ENCODE data around the gene DLGAP1. TPM values are rescaled to one million over a fixed set of nuclear protein-coding genes. Genes with fewer than 3 reads are reported as not detected.

The DLGAP1 gene
- polyA plus RNA-seq, 1 experiment, result 0.09 TPM

DNA sequence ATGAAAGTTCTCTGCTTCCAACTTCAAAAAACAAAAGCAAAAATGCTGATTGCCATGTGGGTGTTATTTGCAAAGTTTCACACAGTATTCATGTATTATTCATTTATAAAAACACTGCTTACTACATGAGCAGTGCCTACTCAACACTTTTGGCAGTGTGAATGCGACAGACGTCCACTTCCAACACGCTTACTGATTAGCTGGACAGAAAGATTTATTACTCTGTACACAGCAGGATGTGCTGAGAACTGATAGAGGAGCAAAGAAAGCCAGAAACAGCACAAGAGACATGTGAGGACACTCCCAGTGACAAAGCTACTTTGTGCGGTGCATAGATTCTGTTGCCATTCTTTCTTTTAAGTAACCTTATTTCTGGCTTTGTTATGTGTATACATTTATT, 258.8 kb downstream of the DLGAP1 start:
- TF ChIP-seq, protein P1, sequence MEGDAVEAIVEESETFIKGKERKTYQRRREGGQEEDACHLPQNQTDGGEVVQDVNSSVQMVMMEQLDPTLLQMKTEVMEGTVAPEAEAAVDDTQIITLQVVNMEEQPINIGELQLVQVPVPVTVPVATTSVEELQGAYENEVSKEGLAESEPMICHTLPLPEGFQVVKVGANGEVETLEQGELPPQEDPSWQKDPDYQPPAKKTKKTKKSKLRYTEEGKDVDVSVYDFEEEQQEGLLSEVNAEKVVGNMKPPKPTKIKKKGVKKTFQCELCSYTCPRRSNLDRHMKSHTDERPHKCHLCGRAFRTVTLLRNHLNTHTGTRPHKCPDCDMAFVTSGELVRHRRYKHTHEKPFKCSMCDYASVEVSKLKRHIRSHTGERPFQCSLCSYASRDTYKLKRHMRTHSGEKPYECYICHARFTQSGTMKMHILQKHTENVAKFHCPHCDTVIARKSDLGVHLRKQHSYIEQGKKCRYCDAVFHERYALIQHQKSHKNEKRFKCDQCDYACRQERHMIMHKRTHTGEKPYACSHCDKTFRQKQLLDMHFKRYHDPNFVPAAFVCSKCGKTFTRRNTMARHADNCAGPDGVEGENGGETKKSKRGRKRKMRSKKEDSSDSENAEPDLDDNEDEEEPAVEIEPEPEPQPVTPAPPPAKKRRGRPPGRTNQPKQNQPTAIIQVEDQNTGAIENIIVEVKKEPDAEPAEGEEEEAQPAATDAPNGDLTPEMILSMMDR (IDR thresholded peaks at IDR 0.05; ENCODE audit: low read depth, low read length), result no peak
- DNase-seq (ENCODE audit: low read depth, low spot score), result no peak
- CTCF ChIA-PET, result no interaction called here
- POLR2A ChIA-PET, result no interaction called here
- no peak overlapping the region for H3K27ac ChIP-seq (ENCODE audit: low read depth, low read length)
- no peaks in the 10 kb centered on the region for H3K27me3 ChIP-seq (ENCODE audit: control insufficient read depth, insufficient read depth, low read length)
- peaks cover 11% of the 10 kb centered on the region for H3K9me3 ChIP-seq (ENCODE audit: control insufficient read depth, insufficient read depth, low read length)
- no peak overlapping the region for H3K4me3 ChIP-seq (ENCODE audit: low read depth, low read length)

DNA sequence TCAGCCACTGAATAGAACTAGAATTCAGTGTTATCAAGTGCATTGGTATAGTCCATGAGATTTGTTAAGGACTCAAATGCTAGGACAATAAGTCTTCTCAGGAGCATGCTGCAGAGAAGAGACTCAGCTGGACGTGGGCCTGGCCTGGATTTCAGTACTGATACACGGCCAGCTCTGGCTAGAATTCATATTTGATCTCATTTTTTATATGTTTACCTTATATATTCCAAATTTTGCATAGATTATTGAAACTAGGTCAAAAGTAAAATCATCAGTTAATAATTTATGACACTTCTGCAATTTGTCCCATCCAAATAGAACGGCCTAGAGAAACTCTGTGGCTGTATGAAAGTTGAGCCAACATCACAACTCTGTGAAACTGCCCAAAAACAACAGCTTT, 262.0 kb downstream of the DLGAP1 start:
- TF ChIP-seq, protein P1 (IDR thresholded peaks at IDR 0.05; ENCODE audit: low read depth, low read length), result no peak
- no peak for DNase-seq (ENCODE audit: low read depth, low spot score)
- Histone ChIP-seq H3K4me3 (ENCODE audit: low read depth, low read length) (no peak overlapping the region), H3K27ac (ENCODE audit: low read depth, low read length) (no peak overlapping the region), H3K27me3 (ENCODE audit: control insufficient read depth, insufficient read depth, low read length) (no peaks in the 10 kb centered on the region), H3K9me3 (ENCODE audit: control insufficient read depth, insufficient read depth, low read length) (peaks cover 13% of the 10 kb centered on the region)
- ChIA-PET POLR2A (no interaction called here), CTCF (no interaction called here)

DNA sequence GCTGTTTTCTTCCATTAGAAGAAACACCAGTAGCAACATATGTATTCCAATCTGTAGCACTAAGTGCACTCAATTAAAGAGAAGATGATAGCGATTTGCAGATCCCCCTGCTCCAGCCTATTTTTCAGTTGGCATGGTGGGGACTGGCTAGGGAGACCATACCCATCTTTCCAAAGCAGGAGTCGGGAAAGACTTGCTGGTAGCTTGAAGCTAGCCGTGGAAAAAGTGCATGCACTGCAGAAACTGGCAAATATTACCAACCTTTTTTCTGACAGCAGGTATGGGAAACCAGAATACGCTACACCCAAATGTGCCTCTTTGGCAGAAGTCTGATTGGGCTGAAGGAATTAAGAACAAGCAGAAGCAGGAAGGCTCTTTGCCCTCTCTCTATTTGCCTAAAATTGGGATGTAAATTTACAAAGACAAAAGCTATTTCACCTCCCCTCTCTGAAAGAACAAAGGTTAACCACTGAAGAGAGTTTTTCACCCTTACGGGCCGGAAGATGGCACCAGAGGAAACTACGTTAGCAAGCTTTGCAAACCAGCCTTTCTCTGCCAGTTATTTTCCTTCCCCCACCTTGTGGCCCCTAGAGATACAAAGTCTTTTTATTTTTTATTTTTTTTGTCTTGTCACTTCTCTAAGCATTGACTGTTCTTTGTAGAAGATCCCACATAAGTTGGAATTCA, 273.1 kb downstream of the DLGAP1 start:
- H3K27me3 ChIP-seq (ENCODE audit: control insufficient read depth, insufficient read depth, low read length), result no peaks in the 10 kb centered on the region
- DNase-seq (ENCODE audit: low read depth, low spot score), result no peak
- TF ChIP-seq, protein P1 (IDR thresholded peaks at IDR 0.05; ENCODE audit: low read depth, low read length), result no peak
- H3K27ac ChIP-seq (ENCODE audit: low read depth, low read length), result no peak overlapping the region
- ChIA-PET CTCF (no interaction called here), POLR2A (no interaction called here)
- 0 out of 2 replicates have a peak, but pooled peaks cover 4% of the 10 kb centered on the region for H3K9me3 ChIP-seq (ENCODE audit: control insufficient read depth, insufficient read depth, low read length)
- no peak overlapping the region for H3K4me3 ChIP-seq (ENCODE audit: low read depth, low read length)

DNA sequence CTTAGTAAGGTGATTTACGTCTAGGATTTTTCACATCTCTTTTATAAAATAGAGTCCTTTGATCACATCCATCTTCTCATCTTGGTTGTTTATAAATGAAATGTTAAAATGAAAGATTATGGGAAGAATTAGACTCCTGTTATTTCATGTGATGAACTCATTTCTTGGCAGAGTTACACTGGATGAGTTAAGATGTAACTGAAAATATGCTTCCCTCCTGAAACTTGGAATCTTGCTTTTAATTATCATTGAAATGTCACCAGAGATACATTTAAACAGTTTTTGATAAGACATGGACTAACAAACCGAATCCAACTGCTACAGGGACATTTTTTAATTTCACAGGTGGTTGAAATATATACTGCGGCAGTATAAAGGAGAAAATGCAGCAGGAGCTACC, 274.0 kb downstream of the DLGAP1 start:
- Histone ChIP-seq H3K4me3 (ENCODE audit: low read depth, low read length) (no peak overlapping the region), H3K9me3 (ENCODE audit: control insufficient read depth, insufficient read depth, low read length) (0 out of 2 replicates have a peak, but pooled peaks cover 4% of the 10 kb centered on the region), H3K27ac (ENCODE audit: low read depth, low read length) (no peak overlapping the region), H3K27me3 (ENCODE audit: control insufficient read depth, insufficient read depth, low read length) (no peaks in the 10 kb centered on the region)
- TF ChIP-seq, protein P1 (IDR thresholded peaks at IDR 0.05; ENCODE audit: low read depth, low read length), result no peak
- ChIA-PET CTCF (no interaction called here), POLR2A (no interaction called here)
- no peak for DNase-seq (ENCODE audit: low read depth, low spot score)

DNA sequence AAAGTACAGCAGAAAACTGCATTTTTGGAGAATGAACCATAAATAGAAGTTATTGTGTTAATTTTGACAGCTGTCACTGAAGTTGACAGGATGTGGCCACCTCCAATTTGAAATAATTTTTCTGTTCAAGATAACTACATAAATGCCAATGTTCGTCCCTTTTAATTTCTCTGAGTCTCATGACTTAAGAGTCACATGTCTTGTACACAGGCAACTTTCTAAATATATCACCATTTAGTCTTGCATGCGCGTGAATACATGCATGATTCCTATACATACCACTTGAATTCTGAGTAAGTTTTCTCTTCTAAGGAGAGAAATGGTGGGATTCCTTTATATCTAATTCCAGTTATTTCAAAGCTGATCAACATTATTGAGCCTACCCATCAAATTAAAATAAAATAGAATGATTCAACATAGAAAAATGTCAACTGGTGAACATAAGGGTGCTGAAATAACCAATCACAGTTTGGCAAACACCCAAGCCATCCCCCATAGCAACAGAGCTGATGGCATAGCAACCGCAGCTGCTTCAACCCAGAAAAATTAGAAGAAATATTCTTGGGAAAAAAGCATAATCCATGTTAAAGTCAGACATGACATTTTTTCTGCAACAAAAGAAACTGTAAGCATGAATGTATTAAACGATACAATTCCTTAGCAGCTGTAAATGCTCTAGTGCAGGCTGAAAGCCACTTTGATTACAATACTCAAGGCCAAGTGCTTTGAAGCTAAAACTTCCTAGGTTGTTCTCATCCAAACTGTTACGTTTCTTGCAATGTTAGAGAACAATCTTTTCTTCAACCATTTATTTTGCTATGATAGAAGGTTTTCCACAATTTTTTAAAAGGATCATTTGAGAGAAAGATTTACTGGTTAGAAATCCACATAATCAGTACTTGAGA, 282.7 kb downstream of the DLGAP1 start:
- CTCF ChIA-PET, result no interaction called here
- H3K27ac ChIP-seq (ENCODE audit: low read depth, low read length), result no peak overlapping the region

More for the DNA sequence above, 282.7 kb downstream of the DLGAP1 start:
- no peak for DNase-seq (ENCODE audit: low read depth, low spot score)
- TF ChIP-seq, protein P1 (IDR thresholded peaks at IDR 0.05; ENCODE audit: low read depth, low read length), result no peak
- POLR2A ChIA-PET, result no interaction called here
- Histone ChIP-seq H3K27me3 (ENCODE audit: control insufficient read depth, insufficient read depth, low read length) (no peaks in the 10 kb centered on the region), H3K4me3 (ENCODE audit: low read depth, low read length) (no peak overlapping the region), H3K9me3 (ENCODE audit: control insufficient read depth, insufficient read depth, low read length) (peaks cover 10% of the 10 kb centered on the region; the same call in 1 of the 2 replicates)

All from AG04450 (cell line).